ENCODE results near the gene FCHSD2.

The FCHSD2 gene

DNA sequence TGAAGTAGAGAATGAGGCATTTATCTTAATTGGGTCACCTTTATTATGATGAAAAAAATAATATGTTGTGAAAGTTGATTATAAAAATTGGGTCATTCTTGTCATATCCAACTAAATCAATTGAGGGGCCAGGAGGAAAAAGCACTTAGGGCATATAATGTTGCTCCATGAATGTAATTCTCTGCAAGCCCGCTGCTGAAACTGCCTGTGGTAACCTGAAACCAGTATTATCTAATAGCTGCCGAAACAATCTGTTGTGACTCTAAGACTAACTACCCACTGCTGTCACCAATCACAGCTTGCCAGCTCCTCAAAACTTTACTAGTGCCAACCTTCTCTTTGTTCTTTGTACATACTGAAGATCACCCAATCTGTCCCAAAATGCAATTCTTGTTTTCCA is 212.1 kb downstream of the FCHSD2 start:
- TF ChIP-seq, protein P1, sequence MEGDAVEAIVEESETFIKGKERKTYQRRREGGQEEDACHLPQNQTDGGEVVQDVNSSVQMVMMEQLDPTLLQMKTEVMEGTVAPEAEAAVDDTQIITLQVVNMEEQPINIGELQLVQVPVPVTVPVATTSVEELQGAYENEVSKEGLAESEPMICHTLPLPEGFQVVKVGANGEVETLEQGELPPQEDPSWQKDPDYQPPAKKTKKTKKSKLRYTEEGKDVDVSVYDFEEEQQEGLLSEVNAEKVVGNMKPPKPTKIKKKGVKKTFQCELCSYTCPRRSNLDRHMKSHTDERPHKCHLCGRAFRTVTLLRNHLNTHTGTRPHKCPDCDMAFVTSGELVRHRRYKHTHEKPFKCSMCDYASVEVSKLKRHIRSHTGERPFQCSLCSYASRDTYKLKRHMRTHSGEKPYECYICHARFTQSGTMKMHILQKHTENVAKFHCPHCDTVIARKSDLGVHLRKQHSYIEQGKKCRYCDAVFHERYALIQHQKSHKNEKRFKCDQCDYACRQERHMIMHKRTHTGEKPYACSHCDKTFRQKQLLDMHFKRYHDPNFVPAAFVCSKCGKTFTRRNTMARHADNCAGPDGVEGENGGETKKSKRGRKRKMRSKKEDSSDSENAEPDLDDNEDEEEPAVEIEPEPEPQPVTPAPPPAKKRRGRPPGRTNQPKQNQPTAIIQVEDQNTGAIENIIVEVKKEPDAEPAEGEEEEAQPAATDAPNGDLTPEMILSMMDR (IDR thresholded peaks at IDR 0.05) = no peak
- no peak for DNase-seq (ENCODE audit: low spot score)
- no peak overlapping the region for H3K27ac ChIP-seq
- no peak overlapping the region for H3K4me3 ChIP-seq

DNA sequence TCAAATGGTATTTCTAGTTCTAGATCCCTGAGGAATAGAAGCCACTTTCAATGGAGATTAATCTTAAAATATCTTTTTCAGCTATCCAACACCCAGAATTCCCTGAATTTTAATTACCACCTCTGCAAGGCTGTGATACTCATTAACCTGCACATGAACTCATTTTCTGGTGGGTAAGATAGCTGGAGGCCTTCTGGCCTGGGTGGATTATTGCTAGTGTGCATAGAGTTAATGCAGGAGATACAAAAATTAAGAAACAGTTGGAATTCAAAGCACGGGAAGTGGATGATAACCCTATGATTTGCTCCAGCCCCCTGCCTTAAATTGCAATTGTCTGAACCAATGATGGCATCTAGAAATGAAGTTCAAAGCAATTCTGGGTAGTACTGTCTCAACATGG is 212.9 kb downstream of the FCHSD2 start:
- TF ChIP-seq, protein P1 (IDR thresholded peaks at IDR 0.05) = no peak
- H3K4me3 ChIP-seq = no peak overlapping the region
- DNase-seq (ENCODE audit: low spot score) = no peak
- no peak overlapping the region for H3K27ac ChIP-seq

DNA sequence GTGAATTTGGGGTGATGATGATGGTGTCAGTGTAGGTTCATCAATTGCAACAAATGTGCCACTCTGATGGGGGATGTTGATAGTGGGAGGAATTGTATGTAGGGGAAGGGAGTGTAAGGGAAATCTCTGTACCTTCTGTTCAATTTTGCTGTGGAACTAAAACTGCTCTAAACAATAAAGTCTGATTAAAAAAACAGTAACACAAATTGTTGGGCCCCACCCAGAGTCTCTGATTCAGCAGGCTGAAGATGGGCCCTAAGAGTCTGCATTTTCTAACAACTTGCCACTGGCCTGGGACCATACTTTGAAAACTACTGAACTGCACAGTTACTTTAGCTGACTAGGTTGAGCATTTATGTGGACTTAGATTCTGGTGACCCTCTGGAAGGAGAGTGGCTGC is 214.7 kb downstream of the FCHSD2 start:
- TF ChIP-seq, protein P1 (IDR thresholded peaks at IDR 0.05) = no peak
- no peak overlapping the region for H3K4me3 ChIP-seq
- H3K27ac ChIP-seq = no peak overlapping the region
- DNase-seq (ENCODE audit: low spot score) = no peak

DNA sequence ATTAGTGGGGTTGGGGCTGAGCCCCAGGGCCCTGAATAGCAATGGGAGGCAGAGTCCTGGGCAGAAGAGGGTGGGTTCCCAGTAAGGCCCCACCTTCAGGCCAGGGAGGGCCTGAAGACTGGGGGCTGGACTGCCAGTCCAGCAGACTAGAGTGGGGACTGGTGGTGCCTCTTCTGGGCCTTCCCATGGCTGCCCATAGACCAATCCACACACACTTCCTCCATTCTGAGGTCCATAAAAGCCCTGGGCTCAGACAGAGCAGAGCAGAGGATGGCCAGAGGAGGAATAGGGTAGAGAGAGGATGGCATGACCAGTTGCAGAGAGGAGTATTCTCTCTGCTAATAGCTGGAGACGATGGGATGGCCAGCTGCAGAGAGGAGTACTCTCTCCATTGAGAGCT is 216.0 kb downstream of the FCHSD2 start:
- TF ChIP-seq, protein P1 (IDR thresholded peaks at IDR 0.05) = no peak
- no peak overlapping the region for H3K27ac ChIP-seq
- DNase-seq (ENCODE audit: low spot score) = no peak
- H3K4me3 ChIP-seq = no peak overlapping the region

DNA sequence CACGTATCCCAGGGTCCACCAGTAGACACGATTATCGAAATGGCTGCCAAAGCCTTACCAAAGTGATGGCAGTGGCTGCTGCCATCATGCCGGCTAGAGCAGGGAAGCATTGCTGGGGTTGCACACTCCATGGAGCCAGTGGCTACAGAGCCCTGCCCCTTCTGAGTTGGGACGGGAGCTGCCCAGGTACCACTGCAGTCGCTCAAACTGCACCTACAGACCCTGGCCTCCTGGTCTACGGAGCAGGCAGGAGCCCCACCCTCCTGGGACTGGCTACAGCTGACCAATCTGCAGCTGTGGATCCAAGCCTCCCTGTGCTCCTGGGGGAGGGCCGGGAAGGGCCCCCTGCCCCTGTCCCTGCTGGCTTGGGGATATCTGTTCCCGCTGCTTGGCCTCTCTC is 216.5 kb downstream of the FCHSD2 start:
- no peak for DNase-seq (ENCODE audit: low spot score)
- TF ChIP-seq, protein P1 (IDR thresholded peaks at IDR 0.05) = no peak
- Histone ChIP-seq H3K27ac (no peak overlapping the region), H3K4me3 (no peak overlapping the region)

DNA sequence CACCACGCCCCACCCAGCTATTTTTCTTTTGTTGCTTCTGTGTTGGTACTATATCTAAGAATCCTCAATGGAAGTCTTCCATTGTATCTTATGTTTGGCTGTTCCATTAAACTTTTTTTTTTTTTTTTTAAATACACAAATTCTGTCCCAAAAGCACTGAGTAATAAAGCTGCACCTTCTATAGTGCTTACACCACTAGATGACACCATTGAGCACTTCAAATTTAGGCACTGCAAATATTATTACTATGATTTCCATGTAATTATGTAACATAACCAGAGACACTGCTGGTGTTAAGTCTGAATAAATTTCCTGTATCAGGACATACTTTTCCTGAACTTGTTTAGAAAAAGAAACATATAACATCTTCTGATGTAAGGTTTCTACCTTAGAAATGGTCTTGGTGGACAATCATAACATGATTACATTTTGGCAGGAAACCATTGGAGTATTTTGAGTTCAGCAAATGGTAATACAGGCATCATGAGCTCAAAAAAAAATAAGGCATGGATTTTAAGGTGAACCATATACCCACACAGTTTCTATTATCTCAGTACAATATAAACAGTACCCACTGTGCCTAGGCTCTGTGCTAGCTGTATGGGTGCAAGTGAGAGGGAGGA is 217.4 kb downstream of the FCHSD2 start:
- no peak for DNase-seq (ENCODE audit: low spot score)

More for the DNA sequence above, 217.4 kb downstream of the FCHSD2 start:
- Histone ChIP-seq H3K27ac (no peak overlapping the region), H3K4me3 (no peak overlapping the region)
- TF ChIP-seq, protein P1 (IDR thresholded peaks at IDR 0.05) = no peak
